Measurements from ENCODE around the gene CTNNA2. TPM values are rescaled to one million over a fixed set of nuclear protein-coding genes. Genes with fewer than 3 reads are reported as not detected.
A peak's percentile ranks its signal among the peaks of the same experiment; 100 is the strongest.
"Not testable (repeated sequence)": the region's sequence is repeated elsewhere in the genome, so short reads cannot be mapped to it uniquely, and the experiment has no call there.

CTNNA2 gene
- total RNA-seq, 2 donors from 2014 or later = 0.37 to 0.92 TPM

DNA sequence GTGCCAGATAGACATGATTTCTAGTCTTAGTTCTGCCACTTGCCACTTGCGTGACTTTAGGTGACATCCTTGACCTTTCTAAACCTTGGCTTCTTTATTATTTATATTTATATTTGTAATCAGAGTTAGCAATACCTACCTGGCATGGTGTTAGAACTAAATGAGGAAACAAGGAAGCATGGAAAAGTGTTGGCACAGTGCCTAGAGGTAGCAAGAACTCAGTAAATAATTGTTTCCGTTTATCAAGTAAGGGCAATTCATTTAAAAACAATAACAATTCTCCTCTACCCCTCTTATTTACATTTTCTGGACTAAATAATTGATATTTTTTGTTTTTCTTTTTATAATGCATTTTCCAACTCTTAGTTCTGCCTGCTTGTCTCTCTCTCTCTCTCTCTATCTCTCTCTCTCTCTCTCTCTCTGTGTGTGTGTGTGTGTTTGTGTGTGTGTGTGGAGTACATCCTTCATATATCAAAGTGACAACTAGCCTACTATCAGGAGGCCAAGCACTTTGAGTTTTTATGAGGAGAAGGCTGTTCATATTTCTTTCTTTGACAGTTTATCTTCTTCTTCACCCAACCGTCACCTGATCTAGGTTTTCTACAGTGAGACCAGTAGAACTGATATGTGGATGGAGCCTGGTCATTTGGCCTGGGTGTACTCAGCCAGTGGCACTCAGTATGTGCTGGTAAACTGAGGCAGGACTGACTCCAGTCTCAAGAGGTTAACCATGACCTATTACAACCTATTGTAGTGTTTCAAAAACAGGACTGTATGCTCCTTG lies 657.2 kb downstream of the CTNNA2 start:
- DNase-seq (no peak), ATAC-seq (no peak)
- intact Hi-C loops (cut with DNase I, micrococcal nuclease) = no loop called here

DNA sequence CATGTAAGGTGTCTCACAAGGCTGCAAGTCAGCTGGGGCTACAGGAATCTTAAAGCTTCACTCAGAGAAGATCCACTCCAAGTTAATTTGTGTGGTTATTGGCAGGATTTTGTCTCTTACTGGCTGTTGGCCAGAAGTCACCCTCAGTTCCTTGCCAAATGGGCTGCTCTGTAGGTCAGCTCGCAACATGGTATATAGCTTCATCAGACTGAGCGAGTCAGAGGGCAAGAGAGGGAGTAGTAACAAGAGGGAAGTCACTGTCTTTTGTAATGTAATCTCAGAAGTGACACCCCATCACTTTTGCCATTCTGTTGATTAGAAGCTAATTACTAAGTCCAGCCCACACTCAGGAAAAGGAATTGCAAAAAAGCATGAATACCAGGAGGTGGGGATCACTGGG lies 672.2 kb downstream of the CTNNA2 start:
- intact Hi-C loops (cut with DNase I, micrococcal nuclease) = no loop called here
- ATAC-seq (no peak), DNase-seq (no peak)

DNA sequence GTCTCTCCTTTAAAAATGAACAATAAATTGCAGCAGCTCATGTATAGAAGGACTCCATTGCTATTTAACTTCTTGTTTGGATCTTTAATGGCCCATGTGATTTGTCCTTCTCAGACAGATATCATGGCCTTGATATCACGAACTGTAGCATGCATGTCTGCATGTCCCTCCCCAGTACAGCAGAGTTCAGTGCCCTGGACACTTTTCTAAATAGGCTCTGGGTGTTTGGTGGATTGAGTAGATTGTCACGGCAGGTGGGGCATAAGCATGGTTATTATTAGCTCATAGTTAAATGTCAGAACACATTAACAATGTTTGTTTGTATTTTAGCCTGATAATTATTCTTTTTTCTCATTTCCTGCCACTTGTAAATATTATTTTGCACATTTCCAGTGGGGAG lies 673.4 kb downstream of the CTNNA2 start:
- DNase-seq (no peak), ATAC-seq (no peak)
- intact Hi-C loops (cut with DNase I, micrococcal nuclease) = no loop called here

DNA sequence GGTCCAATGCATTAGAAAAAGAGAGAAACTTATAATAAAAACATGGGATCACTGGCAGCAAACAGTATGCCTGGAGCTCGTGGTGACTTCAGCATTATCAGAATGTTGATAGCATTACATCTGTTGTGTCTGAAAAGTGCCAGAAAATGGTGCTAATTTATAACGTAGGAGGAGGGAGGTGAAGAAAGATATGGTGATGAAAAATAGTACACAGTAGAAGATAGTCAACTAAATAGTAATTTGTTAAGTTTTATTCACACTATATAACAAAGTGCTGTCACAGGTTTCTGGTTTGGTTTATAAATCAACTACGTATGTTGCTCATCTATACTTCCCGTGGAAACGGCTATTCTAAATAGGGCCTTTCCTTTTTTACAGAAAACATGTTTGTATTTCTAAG lies 674.3 kb downstream of the CTNNA2 start:
- intact Hi-C loops (cut with DNase I, micrococcal nuclease) = no loop called here
- ATAC-seq (no peak), DNase-seq (no peak)

DNA sequence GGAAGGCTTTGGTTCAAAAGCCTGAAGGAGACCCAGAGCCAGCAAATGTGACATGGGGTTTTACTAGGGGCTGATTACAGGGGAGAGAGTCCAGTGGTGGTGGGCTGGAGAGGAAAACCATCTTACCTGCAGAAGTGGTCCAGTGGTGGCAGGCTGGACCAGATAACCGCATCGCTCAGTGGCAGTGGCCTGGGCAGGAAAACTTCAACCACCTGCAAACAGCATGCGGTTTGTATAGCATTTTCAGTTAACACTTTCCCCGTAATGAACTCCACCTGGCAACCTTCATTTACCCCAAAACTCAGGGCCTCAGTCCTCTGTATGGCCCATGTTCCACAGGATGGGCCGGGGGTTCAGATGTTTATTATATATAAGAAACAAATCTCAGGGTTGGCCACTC lies 677.3 kb downstream of the CTNNA2 start:
- DNase-seq = no peak
- ATAC-seq = no peak
- intact Hi-C loops (cut with DNase I, micrococcal nuclease) = no loop called here

DNA sequence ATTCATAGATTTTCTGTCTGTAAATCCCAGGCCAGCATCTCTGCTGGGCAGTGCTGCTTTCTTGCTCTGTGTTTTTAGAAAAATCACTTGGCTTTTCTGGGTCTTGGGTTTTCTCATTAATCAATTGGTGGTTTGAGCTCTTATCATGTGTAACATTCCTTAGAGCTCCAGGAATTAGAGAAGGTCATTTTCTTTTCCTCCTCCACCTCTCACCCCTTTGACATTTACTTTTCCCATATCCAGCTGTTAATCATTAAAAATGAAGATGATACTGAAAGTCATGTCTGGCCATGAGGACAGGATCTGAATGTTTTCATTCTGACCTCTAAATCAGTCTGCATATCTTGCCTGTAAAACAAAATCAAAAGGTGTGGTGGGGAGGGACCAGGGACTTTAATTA lies 680.7 kb downstream of the CTNNA2 start:
- DNase-seq = no peak
- ATAC-seq = no peak
- intact Hi-C loops (cut with DNase I, micrococcal nuclease) = no loop called here

DNA sequence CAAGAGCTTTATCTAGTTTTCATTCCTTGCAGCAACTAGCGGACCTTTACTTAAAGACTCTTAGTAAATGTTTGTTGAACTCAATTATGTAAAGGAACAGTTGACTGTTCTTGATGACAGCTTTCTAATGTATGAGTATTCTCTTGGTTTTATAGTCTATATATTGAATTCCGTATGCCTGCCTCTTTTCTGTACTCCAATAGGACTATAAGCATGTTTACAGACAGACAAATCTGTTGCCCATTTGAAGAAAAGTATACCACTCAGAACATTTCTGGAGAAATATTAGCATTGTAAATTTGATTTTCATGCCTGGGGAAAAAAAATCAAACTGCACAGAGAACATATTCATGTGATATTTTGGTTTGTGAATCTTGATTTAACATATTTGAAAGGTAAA lies 682.2 kb downstream of the CTNNA2 start:
- no peak for ATAC-seq

DNA sequence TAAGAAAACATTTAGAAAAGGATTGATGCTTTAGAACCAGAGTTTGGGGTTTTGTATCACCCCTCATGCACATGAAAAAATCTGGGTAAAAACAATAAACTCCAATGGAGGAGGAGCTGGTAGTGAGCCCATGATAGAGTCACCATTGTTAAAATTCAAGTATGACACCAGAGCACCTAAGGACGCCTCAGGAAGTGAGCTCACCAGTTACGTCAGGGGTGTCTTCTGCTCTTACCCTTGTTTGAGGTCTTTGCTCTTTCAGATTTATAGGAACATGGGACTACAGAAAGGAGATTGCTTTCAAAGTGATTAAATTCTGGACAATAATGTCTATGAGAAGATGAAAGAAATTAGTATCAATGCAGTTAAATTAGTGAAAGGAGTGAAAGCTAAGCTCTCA lies 685.2 kb downstream of the CTNNA2 start:
- ATAC-seq (no peak), DNase-seq (no peak)
- intact Hi-C loops (cut with DNase I, micrococcal nuclease) = no loop called here

More for the DNA sequence above, 682.2 kb downstream of the CTNNA2 start:
- intact Hi-C loops (cut with DNase I, micrococcal nuclease) = no loop called here
- no peak for DNase-seq

DNA sequence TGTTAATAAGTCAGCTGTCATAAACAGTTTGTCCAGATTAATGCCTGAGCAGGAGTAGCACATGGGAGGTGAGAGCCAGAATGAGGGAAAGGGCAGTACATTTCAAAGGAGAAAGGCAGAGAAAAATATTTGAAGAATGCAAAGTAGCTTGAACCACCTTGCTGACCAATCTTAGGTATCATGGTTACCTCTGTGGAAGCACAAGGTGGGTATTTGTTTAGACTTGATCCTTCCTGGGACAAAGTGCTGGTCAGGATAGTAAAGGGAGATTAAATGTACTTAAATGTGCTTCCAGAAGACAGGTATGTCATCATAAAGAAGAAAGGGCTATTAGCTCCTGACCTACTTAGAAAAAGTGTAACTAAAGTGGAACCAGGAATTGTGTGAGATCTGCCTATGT lies 686.7 kb downstream of the CTNNA2 start:
- intact Hi-C loops (cut with DNase I, micrococcal nuclease) = no loop called here
- DNase-seq (no peak), ATAC-seq (no peak)

DNA sequence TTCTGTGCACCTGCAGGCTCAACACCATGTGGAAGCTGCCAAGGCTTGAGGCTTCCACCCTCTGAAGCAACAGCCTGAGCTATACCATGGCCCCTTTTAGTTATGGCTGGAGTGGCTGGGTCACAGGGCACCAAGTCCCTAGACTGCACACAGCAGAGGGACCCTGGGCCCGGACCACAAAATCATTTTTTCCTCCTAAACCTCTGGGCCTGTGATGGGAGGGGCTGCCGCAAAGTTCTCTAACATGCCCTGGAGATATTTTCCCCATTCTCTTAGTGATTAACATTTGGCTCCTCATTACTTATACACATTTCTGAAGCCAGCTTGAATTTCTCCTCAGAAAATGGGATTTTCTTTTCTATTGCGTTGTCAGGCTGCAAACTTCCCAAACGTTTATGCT lies 691.1 kb downstream of the CTNNA2 start:
- intact Hi-C loops (cut with DNase I, micrococcal nuclease); ATAC-seq; DNase-seq: not testable (repeated sequence)

DNA sequence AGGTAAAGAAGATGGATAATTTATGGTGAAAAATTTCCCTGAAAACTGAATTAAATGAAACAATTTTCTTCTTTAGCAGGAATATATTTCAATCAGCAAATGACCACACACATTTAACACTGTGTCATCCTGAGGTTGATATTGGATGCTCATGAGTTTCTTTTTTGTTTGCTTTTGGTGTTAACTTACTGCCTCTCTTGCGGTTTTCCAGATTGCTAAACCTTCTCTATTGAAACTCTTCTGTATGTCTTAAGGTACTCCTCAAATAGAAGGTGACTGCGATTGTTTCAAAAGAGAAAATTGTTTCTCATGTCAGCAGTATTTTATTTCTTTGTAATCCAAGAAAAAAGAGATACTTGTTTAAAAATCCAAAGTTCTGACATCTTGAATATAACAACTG lies 692.6 kb downstream of the CTNNA2 start:
- intact Hi-C loops (cut with DNase I, micrococcal nuclease) = no loop called here
- DNase-seq (no peak), ATAC-seq (no peak)

DNA sequence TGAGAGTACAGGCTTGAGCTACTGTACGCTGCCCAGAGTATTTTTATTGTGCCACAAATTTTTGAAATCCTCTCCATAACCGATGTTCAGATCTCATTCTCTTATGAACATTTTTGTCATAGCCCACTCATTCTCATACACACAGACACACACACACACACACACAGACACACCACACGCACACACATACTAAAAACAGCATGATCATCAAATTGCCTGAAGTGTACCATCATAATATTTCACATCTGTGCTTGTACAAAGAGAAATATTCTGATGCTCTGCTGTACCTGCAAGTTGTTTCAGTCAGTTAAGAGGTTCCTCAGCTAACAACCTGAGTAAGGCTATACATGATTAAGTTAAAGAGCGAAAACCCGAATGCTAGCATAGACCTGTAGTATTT lies 696.6 kb downstream of the CTNNA2 start:
- no peak for ATAC-seq
- DNase-seq = no peak
- intact Hi-C loops (cut with DNase I, micrococcal nuclease) = no loop called here

DNA sequence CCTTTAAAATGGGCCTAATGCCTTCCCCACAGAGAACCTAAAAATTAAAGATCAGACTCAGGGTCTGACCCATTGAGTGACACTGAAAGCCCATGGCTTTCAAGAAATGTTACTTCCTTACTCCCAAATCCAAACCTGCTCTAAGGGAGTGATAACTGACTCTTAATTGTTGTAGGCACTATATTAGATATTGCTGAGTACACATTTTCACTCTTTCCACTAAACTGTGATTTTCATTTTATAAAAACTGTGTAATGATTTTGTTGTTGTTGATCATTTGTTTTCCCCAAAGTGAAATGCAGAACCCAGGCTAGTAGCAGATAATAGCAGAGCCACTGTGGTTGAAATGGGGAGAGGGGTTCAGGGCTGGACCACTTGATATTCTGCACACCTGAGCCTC lies 704.6 kb downstream of the CTNNA2 start:
- intact Hi-C loops (cut with DNase I, micrococcal nuclease) = no loop called here
- ATAC-seq = no peak
- DNase-seq = no peak

DNA sequence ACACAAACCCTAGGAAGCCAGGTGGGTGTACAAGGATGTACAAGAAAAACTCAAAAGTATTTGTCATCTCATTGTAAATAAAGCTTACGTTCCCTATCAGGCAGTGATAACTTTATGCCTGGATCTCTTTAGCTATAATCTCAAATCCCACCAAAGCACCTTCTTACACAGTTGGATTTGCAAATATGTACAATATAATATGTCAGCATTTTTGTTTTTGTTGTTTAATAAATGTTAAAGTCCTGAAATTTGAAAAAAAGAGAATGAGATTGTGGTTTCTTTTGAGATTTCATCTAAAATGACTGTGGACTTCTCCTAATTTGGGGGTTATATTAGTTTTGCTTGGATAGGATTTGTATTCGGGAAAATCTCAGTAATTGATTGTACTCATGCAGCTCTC lies 709.8 kb downstream of the CTNNA2 start:
- DNase-seq (no peak), ATAC-seq (no peak)
- intact Hi-C loops (cut with DNase I, micrococcal nuclease) = no loop called here

DNA sequence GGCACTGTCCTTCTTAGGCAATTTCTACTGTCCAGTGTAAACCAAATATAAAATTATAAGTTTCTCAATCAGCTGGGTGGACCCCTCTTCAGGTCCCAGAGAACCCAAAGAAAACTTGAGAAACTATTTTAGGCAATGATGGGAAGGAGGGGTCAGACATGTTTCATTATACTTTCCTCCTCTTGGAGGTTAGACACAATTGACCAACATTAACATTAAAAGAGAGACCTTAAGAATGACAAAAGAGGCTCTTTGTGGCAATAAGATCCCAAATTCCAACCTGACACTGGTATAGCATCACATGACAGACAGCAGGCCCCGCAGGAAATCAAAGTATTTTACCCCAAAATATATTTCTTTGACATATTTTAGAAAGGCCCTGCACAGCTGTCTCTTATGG lies 718.6 kb downstream of the CTNNA2 start:
- DNase-seq (no peak), ATAC-seq (no peak)

DNA sequence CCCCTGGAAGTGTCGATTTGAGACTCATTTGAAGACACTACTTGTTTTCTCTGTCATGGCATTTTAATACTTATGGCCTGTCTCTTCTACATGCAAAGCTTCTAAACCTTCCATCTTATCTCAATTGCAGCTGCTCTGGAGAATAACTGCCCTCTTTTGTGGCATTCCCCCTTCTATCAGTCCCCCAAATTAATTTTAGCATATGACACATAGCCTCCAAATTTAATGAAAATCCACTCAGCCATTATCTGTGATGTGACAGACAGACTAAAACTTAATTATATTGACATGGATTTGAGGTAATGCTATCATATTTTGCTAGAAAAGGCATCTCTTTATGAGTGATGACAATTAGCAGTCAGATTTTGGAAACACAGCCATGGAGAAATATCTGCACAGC lies 720.5 kb downstream of the CTNNA2 start:
- no peak for ATAC-seq
- no peak for DNase-seq
- intact Hi-C loops (cut with DNase I, micrococcal nuclease) = no loop called here

More for the DNA sequence above, 718.6 kb downstream of the CTNNA2 start:
- intact Hi-C loops (cut with DNase I, micrococcal nuclease) = no loop called here

DNA sequence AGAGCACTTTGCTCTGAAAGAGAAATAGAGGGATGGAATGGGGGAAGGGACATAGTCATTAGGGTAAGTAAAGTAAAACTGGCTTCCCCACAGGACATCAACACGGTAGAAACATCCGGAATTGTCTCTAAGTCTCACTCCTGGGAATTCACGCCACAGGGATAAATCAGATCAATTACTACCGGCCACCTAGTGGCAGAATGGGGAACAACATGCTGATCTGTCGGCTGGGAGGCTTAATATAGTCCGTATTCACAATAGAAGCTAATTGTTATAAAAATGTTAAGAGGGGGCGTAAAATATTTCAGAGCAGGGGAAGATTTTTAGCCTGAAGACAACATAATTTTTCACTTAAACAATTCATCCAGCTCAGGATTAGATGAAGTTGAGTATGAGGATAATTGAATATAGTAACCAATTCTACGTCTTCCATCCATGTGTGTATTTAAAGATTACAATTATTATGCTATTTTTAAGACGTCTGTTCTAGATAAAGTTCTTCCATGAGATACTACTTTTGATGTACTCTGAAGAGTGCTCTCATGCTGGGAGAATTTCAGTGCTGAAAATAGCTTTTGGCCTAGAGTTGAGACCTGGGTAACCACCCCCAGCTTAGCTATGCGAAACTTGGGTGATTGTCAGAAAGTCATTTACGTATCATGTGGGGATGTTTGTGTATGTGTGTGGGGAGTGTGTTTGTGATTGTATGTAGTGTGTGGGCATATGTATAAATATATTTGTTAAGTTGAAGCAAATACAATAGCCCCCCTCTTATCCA lies 726.0 kb downstream of the CTNNA2 start:
- ATAC-seq = peak; percentile 71
- peak in 1 of 2 donors; percentile 56 for DNase-seq
- intact Hi-C loops (cut with DNase I, micrococcal nuclease) = no loop called here

DNA sequence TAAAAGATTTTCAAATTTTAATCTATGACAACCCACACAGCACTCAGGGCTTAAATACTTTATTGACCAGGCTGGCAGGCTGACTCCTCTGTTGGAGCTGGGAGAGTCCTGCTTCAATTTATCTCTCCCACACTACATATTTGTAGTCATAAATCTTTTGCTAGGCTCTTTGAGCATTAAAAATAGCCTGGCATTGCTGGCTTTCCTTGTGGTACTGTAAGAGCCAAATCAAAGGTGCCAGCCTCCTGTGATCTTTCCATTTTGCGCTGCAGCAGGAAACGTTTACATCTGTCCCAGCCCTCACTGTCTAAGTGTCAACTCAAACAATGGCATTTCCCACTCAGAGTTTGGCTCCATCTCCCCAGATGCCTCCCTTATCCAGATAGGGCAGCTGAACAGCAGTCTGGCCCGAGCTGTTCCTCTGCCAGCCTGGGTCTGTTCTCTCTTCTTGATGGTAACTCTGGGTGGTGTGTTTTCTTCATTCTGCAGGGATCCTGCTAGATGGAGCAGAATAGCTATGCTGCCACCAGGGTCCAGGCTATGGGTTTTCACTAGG lies 729.6 kb downstream of the CTNNA2 start:
- DNase-seq = no peak

DNA sequence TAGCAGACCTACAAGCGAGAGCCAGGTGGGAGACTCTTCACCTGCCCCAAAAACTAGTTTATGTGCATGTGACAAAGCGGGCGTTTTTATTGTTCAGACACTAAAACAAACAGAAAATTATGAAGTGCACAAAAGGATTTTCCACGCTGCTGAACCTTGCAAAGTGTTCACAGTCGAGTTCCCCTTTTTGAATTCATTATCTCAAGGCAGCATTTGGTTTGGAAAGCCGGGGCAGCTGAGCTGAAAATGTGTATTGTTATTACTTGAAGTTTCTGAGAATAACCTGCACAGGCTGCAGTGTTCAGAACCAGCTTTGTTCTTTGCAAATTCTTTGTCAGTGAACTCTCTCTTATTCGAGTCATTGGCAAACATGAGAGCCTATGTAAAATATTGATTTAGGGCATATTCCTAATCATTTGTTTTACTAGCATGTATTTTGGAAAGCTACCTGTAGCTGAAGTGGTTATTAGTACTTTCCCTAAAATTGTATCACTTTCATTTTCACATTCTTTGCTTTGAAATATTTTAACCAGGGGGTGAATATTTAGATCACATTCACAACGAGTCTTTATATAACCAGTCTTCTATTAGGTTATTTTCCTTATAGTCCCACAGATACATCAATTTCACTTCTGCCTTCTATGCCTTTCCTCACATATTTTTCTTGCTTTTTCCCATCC lies 732.2 kb downstream of the CTNNA2 start:
- DNase-seq = no peak
- intact Hi-C loops (cut with DNase I, micrococcal nuclease) = no loop called here
- no peak for ATAC-seq

More for the DNA sequence above, 729.6 kb downstream of the CTNNA2 start:
- ATAC-seq = no peak
- intact Hi-C loops (cut with DNase I, micrococcal nuclease) = no loop called here

DNA sequence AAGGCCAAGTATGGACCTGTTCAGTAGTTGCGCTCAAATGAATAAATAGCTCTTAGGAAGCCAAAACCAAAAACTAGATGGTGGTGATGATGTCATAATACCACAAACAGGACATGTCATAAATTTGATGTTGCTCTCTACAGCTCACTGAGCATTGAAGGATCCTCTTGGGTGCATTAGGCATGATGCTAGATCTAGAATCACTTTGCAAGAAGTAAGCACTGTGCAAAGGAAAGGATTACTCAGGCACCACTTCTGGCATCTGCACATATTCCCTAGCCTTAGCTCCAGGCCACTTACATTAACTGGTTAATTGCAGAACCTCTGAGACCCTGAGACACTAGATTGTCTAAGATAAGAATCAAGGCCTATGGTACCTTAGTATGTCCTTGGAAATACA lies 733.7 kb downstream of the CTNNA2 start:
- ATAC-seq (no peak), DNase-seq (no peak)
- intact Hi-C loops (cut with DNase I, micrococcal nuclease) = no loop called here

Measured in left colon (tissue), 2 donors.